Superior temporal gyrus (tissue), 1 donor: ENCODE data around the gene GRB10.

Experiments used
- DNase-seq: peaks from one replicate; pipeline ENCODE4 v3.0.0-alpha.2; 2016; ENCODE audit errors: extremely low spot score

The GRB10 gene

GRCh38 chr7:50690541-50691011 is 92.1 kb downstream of the GRB10 start:
- peak; percentile 76 for DNase-seq

- DNase-seq: no peak
Measured at GRCh38 chr7:50688226-50688590, 94.5 kb downstream of the GRB10 start.

DNA sequence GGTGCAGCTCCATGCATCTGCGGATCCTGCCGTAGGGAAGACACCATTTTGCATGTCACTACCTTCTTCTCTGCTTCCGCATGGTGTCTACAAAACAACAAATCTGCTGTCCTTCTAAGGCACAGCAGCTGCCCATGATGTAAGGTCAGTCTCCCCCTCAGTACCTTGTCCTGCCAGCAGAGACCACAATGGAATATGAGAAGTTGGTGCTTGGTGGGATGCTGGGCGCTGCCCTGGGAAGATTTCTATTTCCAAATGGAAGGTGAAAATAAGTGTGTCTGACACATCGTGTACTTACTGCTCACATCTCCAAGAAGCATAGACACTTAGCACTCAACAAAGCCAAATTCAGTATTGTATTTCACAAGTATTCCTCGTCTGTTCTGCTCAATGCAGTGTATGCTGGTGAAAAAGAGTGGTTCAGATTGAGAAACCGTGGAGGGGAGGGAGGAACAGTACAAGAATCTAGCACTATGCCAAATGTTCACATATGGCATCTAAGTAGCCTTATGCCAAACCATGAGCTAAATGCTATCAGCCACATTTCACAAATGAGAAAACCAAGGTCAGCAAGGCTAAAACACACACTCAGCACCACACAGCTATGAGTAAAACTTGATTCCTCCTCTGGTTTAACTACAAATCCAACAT is 95.0 kb downstream of the GRB10 start:
- no peak for DNase-seq

DNA sequence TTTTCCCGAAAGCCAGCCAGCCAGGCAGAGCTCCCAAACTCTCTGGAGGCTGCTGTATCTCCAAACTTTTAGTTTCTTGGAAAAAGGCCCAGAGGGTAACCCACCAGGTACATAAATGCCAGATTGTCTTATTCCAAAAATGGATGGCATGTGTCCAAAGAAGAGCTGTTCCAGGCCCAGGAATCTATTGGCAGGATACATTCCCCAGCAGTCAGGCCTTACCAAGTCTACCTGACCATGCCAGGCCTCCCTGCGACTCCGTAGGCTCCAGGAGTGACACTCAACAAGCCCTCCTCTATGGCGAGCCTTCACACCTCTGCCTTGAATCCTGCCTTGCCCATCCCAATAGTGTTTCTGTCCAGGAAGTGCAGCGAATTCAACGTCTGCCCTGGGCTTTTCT is 95.6 kb downstream of the GRB10 start:
- DNase-seq: no peak

DNA sequence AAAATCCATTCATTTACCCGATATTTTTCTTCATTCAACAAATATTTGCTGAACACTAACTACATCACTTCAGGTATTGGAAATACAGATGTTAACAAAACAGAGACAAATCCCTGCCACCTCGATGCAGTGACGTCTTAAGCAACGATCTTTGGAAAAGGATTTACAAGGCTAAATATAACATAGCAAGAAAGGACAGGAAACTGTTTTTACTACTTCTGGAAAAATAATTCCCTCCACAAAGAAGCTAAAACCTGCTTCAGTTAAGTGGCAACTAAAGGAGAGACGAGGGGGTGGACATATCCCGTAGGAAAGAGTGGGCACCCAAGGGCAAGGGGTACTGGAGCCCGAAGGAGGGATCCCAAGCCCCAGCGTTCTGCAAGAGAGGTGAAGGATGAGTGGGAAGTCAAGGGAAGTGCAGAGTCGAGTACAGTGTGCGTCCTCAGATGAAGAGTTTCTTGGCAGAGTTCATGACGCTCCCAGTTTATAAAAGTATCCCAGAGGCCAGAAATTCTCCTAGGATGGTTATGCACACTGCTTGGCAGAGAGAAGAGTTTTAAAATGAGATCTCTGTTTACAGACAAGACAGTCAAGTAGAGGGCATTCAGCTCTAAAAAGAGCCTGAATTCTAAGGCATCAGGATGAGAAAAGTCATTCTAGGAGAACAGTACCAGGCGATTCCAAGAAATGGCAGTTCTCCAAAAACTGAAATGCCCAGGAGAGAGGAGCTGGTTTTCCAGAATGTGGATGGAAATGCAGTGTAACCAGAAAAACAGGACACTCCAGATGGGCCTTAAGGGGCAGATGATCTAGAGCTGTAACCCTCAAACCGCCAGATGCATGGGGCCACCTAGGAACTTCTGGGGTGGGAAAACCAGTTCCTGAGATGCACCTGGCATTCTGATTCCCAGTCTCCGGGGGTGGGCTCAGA is 97.3 kb downstream of the GRB10 start:
- no peak for DNase-seq

- DNase-seq: no peak
Measured at GRCh38 chr7:50684713-50685075, 98.0 kb downstream of the GRB10 start.

GRCh38 chr7:50684011-50684712 is 98.5 kb downstream of the GRB10 start:
- DNase-seq: no peak

- DNase-seq: no peak
Measured at GRCh38 chr7:50682573-50682972, 100.1 kb downstream of the GRB10 start.

DNA sequence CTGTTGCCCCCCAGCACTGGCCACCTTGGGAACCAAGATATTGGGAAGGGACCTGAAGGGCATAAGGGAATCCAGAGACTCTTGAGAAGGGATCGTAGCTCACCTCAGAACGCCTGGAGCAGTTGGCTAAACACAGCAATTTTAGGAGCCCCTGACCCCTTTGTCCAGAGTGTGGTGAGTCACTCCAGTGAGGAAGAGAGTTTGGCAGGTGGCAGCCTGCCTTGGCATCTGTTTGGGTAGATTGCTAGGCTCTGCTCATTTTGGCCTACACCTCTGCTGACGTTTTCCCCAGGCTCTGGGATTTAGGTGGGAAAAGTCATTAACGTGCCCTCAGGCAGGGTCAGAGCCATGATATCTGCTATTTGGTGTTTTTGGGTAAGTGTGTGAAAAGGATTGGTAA is 100.6 kb downstream of the GRB10 start:
- DNase-seq: no peak

- DNase-seq: no peak
Measured at GRCh38 chr7:50681432-50682045, 101.2 kb downstream of the GRB10 start.

GRCh38 chr7:50679218-50680007 is 103.3 kb downstream of the GRB10 start:
- peak; percentile 93 for DNase-seq

DNA sequence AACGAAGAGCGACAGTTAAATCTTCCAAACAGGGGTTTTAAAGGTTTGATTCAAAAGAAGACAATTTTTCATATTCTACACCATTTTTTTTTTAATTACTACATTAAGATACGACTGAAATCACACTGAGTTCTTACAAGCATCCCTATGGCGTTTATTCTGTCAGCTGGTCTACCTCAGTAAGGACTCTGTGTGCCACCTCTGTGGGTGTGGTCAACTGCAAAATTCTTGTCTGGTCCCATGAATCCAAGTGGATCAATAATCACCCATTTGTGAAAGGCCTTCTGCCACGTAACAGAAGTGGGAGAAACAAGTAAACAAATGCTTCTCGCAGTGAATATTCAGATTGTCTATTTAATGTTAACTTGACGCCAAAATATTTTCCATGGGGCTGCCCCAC is 104.1 kb downstream of the GRB10 start:
- peak; percentile 19 for DNase-seq

DNA sequence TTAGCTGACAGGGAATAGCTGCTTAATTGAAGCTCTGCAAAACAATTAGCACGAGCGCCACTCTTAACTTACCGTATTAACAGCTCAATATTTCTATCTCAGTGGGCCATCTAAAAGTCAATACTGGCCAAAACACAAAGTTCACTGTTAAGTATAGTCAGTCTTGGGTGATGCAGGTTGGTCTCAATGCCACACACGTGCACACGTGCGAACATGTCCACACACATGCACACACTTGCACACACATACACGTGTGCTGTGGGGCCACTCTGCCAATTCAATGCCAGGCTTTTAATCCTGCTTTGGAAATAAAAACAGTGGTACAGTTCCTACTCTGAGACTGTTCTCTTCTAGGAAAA is 105.1 kb downstream of the GRB10 start:
- DNase-seq: peak; percentile 24

DNA sequence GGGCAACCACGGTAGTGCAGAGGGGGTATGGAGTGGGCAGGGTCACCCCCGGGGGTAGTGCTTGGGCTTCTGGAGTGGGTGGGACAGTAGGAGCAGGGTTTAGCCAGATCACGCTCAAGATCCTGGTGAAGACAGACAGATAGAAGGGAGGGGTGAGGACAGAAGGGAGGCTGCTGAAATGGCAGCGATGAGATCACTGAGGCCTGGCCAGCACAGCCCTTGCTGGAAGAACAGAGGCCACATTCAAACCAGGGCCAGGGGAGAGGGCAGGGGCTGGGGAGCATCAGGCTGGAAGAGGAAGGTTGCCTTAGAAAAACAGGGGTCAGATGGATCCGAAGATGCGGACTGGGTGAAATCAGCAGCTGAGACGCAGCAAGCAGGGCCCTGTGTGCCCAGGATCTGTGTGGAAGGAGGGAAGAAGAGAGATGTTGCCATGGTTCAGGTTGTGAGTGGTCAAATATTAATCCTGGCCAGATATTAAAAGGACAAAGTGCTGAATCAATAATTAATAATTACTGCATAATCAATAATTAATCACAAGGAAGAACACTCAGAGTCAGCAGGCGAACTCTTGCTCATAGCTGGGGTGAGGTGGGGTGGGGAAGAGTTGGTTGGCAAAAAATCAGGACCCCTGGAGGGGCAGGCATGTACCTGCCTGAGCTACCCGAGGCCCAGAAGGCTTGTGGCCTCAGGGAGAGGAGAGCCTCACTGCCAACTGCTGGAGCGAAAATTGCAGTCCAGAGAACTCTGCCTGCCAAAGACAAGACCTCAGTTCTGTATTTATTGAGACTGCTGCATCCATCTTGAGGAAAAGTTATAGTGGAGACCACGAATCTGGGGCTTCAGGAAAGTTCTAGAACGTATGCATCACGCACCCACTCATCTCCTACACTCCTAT is 105.7 kb downstream of the GRB10 start:
- peak; percentile 72 for DNase-seq

DNA sequence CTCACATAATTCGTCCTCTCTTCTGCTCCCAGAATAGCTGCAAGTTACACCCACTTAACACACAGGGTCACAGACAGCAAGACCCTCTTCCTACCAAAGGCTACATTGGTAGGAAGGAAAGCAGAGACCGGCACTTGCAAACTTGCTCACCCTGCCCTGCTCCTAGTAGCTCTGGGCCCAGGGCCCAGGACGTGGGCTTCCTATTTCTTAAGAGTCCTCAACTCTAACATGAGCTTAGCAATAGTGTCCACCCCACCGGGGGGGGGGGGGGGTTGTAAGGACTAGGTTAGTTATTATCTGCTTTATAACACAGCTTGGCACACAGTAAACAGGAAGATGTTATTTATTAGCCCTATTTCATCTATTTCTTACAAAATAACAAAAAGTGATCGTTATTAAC is 106.6 kb downstream of the GRB10 start:
- no peak for DNase-seq

GRCh38 chr7:50674896-50675835 is 107.5 kb downstream of the GRB10 start:
- peak; percentile 34 for DNase-seq

DNA sequence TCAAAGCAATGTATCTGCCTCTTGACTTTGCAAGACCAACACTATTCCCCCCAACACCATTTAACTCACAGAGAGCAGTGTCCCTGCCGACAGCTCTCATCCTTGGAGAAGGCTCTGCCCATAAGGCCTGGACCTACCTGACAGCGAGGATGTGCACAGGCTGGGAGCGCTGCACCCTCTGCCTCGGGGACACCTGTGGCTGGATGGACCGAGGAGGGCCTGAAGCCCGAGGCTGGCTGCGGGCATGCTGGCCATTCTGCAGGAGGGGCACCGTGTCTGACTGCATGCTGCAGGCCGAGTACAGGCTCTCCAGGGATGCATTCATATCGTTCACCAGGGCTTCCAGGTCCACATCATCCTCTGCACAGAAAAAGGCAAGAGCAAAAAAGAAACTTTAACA is 108.4 kb downstream of the GRB10 start:
- DNase-seq: no peak

GRCh38 chr7:50673096-50673495 is 109.6 kb downstream of the GRB10 start:
- DNase-seq: no peak

DNA sequence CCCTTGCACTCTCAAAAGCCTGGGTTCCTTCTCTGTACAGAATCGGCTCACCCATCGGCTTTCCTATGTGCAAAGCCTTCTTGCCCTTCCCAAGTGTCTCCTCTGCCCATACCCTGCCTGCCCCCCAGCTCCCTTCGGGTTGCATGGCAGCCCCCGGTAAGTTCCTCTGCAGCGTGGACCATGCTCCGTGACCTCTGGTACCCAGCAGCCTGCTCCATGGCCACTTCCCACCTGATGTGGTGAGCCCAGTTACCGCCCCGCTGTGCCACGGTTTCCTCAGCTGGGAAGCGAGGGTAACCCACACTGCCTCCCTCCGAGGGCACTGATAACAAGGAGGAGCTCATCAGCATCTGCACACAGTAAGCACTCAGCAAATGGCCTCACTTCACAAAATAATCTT is 110.7 kb downstream of the GRB10 start:
- no peak for DNase-seq
